Measurements from ENCODE around the gene DIS3L2.
"Not testable (repeated sequence)": the region's sequence is repeated elsewhere in the genome, so short reads cannot be mapped to it uniquely, and the experiment has no call there.

DIS3L2 gene

DNA sequence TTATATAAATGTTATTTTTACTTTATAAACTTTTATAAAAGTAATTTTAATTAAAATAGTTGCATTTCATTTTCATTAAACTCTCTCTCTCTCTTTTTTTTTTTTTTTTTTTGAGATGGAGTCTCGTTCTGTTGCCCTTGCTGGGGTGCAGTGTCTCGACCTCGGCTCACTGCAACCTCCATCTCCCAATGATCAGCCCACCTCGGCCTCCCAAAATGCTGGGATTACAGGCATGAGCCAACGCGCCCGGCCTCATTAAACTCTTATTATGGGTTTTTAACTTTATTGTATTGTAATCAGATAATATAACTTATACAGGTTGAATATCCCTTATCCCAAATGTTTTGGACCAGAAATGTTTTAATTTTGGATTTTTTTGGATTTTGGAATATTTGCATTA, 24.5 kb upstream of the DIS3L2 start:
- Histone ChIP-seq H3K27me3 (ENCODE audit: control insufficient read depth, insufficient read depth, low read length) (no peaks in the 10 kb centered on the region), H3K9me3 (ENCODE audit: control insufficient read depth, insufficient read depth, low read length) (no peaks in the 10 kb centered on the region), H3K9ac (ENCODE audit: low read depth, low read length) (no peak overlapping the region), H3K27ac (ENCODE audit: low read depth, low read length) (no peak overlapping the region), H3K4me3 (ENCODE audit: low read depth, low read length) (no peak overlapping the region), H3K4me1 (ENCODE audit: control insufficient read depth, insufficient read depth, low read length) (no peaks in the 10 kb centered on the region), H3K36me3 (ENCODE audit: control insufficient read depth, insufficient read depth, low read length) (no peaks in the 10 kb centered on the region)

GRCh38 chr2:231939022-231939421, 22.5 kb upstream of the DIS3L2 start:
- Histone ChIP-seq H3K9ac (ENCODE audit: low read depth, low read length) (no peak overlapping the region), H3K36me3 (ENCODE audit: control insufficient read depth, insufficient read depth, low read length) (no peaks in the 10 kb centered on the region), H3K9me3 (ENCODE audit: control insufficient read depth, insufficient read depth, low read length) (no peaks in the 10 kb centered on the region), H3K27me3 (ENCODE audit: control insufficient read depth, insufficient read depth, low read length) (no peaks in the 10 kb centered on the region), H3K4me3 (ENCODE audit: low read depth, low read length) (no peak overlapping the region), H3K27ac (ENCODE audit: low read depth, low read length) (no peak overlapping the region), H3K4me1 (ENCODE audit: control insufficient read depth, insufficient read depth, low read length) (no peaks in the 10 kb centered on the region)

DNA sequence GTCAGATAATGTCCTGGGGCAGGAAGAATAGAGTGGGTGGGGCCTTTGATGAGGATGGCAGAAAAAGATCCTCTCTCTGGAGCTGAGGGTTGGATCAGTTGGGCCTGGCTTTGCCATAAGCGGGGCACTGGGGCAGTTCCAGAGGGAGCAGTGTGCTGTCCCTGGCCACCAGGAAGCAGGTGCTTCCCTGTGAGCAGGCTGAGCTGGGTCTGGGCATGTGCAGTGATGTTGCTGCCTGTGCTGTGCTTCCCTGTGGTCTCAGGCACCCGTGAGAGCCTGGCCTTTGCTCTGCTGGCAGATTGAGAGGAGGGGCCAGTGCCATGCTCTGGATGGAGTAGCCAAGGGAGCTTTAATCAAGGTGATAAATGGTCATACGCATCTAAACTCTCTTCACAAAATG, 20.7 kb upstream of the DIS3L2 start:
- H3K27ac ChIP-seq (ENCODE audit: low read depth, low read length) = no peak overlapping the region
- H3K27me3 ChIP-seq (ENCODE audit: control insufficient read depth, insufficient read depth, low read length) = no peaks in the 10 kb centered on the region
- H3K9me3 ChIP-seq (ENCODE audit: control insufficient read depth, insufficient read depth, low read length) = no peaks in the 10 kb centered on the region
- no peaks in the 10 kb centered on the region for H3K36me3 ChIP-seq (ENCODE audit: control insufficient read depth, insufficient read depth, low read length)
- H3K4me1 ChIP-seq (ENCODE audit: control insufficient read depth, insufficient read depth, low read length) = no peaks in the 10 kb centered on the region
- no peak overlapping the region for H3K4me3 ChIP-seq (ENCODE audit: low read depth, low read length)
- H3K9ac ChIP-seq (ENCODE audit: low read depth, low read length) = no peak overlapping the region

DNA sequence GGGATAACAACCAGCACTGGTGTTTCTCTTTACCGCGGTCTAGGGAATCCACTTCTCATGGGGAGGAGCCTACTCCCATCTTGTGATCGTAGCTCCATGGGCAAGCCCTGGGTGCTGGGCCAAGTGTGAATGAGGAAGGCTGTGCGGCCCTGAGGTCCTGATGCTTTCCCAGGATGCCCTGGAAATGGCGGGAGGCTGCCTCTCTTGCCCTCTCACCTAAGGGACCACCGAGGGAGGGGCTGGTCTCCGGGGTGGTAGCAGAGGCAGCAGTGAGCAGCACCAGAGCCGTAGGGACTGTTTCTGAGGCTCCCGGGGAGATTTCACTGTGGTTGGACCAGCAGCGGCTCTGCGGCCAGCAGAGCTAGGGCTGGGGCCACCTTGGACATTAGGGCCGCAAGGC, 19.8 kb upstream of the DIS3L2 start:
- H3K4me3 ChIP-seq (ENCODE audit: low read depth, low read length) = no peak overlapping the region
- no peaks in the 10 kb centered on the region for H3K27me3 ChIP-seq (ENCODE audit: control insufficient read depth, insufficient read depth, low read length)
- no peaks in the 10 kb centered on the region for H3K36me3 ChIP-seq (ENCODE audit: control insufficient read depth, insufficient read depth, low read length)
- H3K27ac ChIP-seq (ENCODE audit: low read depth, low read length) = no peak overlapping the region
- H3K9ac ChIP-seq (ENCODE audit: low read depth, low read length) = no peak overlapping the region
- H3K9me3 ChIP-seq (ENCODE audit: control insufficient read depth, insufficient read depth, low read length) = no peaks in the 10 kb centered on the region
- no peaks in the 10 kb centered on the region for H3K4me1 ChIP-seq (ENCODE audit: control insufficient read depth, insufficient read depth, low read length)

DNA sequence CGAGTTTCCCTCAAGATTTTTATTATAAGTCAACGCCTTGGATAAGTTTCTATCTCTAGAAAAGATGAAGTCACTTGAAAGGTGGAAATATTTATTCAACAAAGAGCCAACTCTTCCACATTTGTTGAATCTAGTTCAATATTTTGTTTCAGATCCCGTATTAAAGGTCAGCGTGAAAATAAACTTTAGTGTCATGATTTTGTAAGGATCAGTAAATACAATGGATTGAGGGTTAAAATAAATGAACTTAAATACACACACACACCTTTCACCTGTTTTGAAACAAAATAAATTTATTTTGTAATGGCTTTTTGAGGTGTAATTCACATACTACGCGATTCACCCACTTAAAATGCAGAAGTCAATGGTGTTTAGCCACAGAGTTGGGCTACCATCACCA, 19.3 kb upstream of the DIS3L2 start:
- Histone ChIP-seq H3K9ac (ENCODE audit: low read depth, low read length) (no peak overlapping the region), H3K4me3 (ENCODE audit: low read depth, low read length) (no peak overlapping the region), H3K27ac (ENCODE audit: low read depth, low read length) (no peak overlapping the region), H3K4me1 (ENCODE audit: control insufficient read depth, insufficient read depth, low read length) (no peaks in the 10 kb centered on the region), H3K27me3 (ENCODE audit: control insufficient read depth, insufficient read depth, low read length) (no peaks in the 10 kb centered on the region), H3K9me3 (ENCODE audit: control insufficient read depth, insufficient read depth, low read length) (no peaks in the 10 kb centered on the region), H3K36me3 (ENCODE audit: control insufficient read depth, insufficient read depth, low read length) (no peaks in the 10 kb centered on the region)

GRCh38 chr2:231946241-231946814, 15.2 kb upstream of the DIS3L2 start:
- H3K4me3 ChIP-seq (ENCODE audit: low read depth, low read length) = no peak overlapping the region
- H3K27me3 ChIP-seq (ENCODE audit: control insufficient read depth, insufficient read depth, low read length) = no peaks in the 10 kb centered on the region
- H3K9ac ChIP-seq (ENCODE audit: low read depth, low read length) = no peak overlapping the region
- no peak overlapping the region for H3K27ac ChIP-seq (ENCODE audit: low read depth, low read length)
- 0 out of 2 replicates have a peak, but pooled peaks cover under 1% of the 10 kb centered on the region for H3K9me3 ChIP-seq (ENCODE audit: control insufficient read depth, insufficient read depth, low read length)
- no peaks in the 10 kb centered on the region for H3K36me3 ChIP-seq (ENCODE audit: control insufficient read depth, insufficient read depth, low read length)
- H3K4me1 ChIP-seq (ENCODE audit: control insufficient read depth, insufficient read depth, low read length) = no peaks in the 10 kb centered on the region

GRCh38 chr2:231947112-231947511, 14.4 kb upstream of the DIS3L2 start:
- H3K27ac ChIP-seq (ENCODE audit: low read depth, low read length); H3K9ac ChIP-seq (ENCODE audit: low read depth, low read length); H3K27me3 ChIP-seq (ENCODE audit: control insufficient read depth, insufficient read depth, low read length); H3K9me3 ChIP-seq (ENCODE audit: control insufficient read depth, insufficient read depth, low read length); H3K36me3 ChIP-seq (ENCODE audit: control insufficient read depth, insufficient read depth, low read length); H3K4me1 ChIP-seq (ENCODE audit: control insufficient read depth, insufficient read depth, low read length); H3K4me3 ChIP-seq (ENCODE audit: low read depth, low read length): not testable (repeated sequence)

DNA sequence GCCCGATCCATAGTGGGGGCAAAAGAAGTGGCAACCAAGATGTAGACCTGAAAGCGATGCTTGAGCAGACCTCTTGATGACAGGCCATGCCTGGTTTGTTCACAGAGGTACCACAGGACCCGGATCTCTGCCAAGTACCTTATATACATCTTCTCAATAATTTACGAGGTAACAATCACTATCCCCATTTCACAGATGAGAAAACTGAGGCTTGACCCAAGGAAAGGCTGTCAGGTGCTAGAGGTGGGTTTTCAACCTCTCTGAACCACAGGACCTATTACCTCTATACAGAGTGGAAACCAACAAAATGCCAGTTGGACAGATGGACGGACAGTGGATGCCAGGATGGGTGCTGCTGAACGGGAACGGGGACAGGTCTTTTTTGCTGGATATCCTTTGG, 13.8 kb upstream of the DIS3L2 start:
- Histone ChIP-seq H3K27me3 (ENCODE audit: control insufficient read depth, insufficient read depth, low read length) (no peaks in the 10 kb centered on the region), H3K36me3 (ENCODE audit: control insufficient read depth, insufficient read depth, low read length) (no peaks in the 10 kb centered on the region), H3K9ac (ENCODE audit: low read depth, low read length) (no peak overlapping the region), H3K4me3 (ENCODE audit: low read depth, low read length) (no peak overlapping the region), H3K27ac (ENCODE audit: low read depth, low read length) (no peak overlapping the region), H3K9me3 (ENCODE audit: control insufficient read depth, insufficient read depth, low read length) (0 out of 2 replicates have a peak, but pooled peaks cover 3% of the 10 kb centered on the region), H3K4me1 (ENCODE audit: control insufficient read depth, insufficient read depth, low read length) (no peaks in the 10 kb centered on the region)

DNA sequence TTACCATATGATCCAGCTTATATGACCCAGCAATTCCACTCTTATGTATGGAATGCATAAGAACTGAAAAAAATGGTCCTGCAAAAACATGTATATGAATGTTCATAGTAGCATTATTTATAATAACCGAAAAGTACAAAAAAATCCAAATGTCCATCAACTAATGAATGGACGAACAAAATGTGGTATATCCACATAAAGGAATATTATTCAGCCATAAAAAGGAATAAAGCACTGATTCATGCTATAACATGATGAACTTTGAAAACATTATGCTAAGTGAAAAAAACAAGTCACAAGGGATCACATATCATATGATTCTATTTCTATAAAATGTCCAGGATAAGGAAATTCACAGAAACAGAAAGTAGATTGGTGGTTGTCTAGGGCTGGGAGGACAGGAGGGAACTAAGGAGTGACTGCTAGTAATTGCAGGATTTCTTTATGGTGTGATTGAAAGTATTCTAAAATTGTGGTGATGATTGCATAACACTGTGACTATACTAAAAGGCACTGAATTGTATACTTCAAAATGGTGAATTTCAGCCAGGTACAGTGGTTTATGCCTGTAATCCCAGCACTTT, 10.0 kb upstream of the DIS3L2 start:
- Histone ChIP-seq H3K9me3 (ENCODE audit: control insufficient read depth, insufficient read depth, low read length) (0 out of 2 replicates have a peak, but pooled peaks cover 3% of the 10 kb centered on the region), H3K36me3 (ENCODE audit: control insufficient read depth, insufficient read depth, low read length) (no peaks in the 10 kb centered on the region), H3K27me3 (ENCODE audit: control insufficient read depth, insufficient read depth, low read length) (no peaks in the 10 kb centered on the region), H3K4me3 (ENCODE audit: low read depth, low read length) (no peak overlapping the region), H3K9ac (ENCODE audit: low read depth, low read length) (no peak overlapping the region), H3K27ac (ENCODE audit: low read depth, low read length) (no peak overlapping the region), H3K4me1 (ENCODE audit: control insufficient read depth, insufficient read depth, low read length) (no peaks in the 10 kb centered on the region)

GRCh38 chr2:231955758-231956472, 5.6 kb upstream of the DIS3L2 start:
- H3K9me3 ChIP-seq (ENCODE audit: control insufficient read depth, insufficient read depth, low read length) = 0 out of 2 replicates have a peak, but pooled peaks cover 3% of the 10 kb centered on the region
- no peak overlapping the region for H3K9ac ChIP-seq (ENCODE audit: low read depth, low read length)
- H3K27ac ChIP-seq (ENCODE audit: low read depth, low read length) = no peak overlapping the region
- H3K4me1 ChIP-seq (ENCODE audit: control insufficient read depth, insufficient read depth, low read length) = no peaks in the 10 kb centered on the region
- H3K4me3 ChIP-seq (ENCODE audit: low read depth, low read length) = no peak overlapping the region
- H3K36me3 ChIP-seq (ENCODE audit: control insufficient read depth, insufficient read depth, low read length) = no peaks in the 10 kb centered on the region
- no peaks in the 10 kb centered on the region for H3K27me3 ChIP-seq (ENCODE audit: control insufficient read depth, insufficient read depth, low read length)

DNA sequence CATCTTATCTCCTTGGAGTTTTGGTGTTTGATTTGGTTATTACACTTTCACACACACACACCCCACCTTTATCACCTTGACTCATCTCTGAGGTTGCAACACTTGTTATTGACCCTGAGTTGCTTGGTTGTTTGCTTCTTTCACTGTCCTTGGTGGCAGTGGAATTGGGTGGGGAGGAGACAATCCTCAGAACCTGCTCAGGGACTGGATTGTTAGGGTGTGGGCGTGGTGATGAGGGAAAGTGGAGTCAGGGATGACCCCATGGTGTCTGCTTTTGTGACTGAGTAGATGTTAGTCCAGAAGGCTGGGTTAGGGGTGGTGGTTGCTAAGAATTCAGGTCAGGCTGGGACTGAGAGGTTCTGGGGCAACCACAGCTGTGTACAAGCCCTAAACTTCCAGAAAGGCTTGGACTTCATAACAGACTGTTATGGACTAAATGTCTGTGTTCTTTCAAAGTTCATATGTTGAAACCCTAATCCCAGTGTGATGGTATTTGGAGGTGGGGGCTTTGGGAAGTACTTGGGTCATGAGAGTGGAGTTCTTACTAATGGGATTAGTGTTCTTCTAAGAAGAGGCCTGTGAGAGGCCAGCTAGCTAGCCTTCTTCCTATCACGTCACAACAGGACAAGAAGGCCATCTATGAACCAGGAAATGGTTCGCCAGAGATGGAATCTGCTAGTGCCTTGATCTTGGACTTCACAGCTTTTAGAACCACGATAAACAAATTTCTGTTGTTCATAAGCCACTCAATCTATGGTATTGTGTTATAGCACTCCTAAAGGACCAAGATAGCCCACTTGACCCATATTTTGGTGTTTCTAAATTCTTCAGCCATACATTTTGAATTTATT, 3.4 kb upstream of the DIS3L2 start:
- H3K9me3 ChIP-seq (ENCODE audit: control insufficient read depth, insufficient read depth, low read length) = no peaks in the 10 kb centered on the region
- H3K4me1 ChIP-seq (ENCODE audit: control insufficient read depth, insufficient read depth, low read length) = no peaks in the 10 kb centered on the region
- H3K36me3 ChIP-seq (ENCODE audit: control insufficient read depth, insufficient read depth, low read length) = no peaks in the 10 kb centered on the region
- no peaks in the 10 kb centered on the region for H3K27me3 ChIP-seq (ENCODE audit: control insufficient read depth, insufficient read depth, low read length)
- H3K9ac ChIP-seq (ENCODE audit: low read depth, low read length) = no peak overlapping the region
- H3K4me3 ChIP-seq (ENCODE audit: low read depth, low read length) = no peak overlapping the region
- no peak overlapping the region for H3K27ac ChIP-seq (ENCODE audit: low read depth, low read length)

All from HUES48 (cell line).